IPS-20b (cell line): Measurements from ENCODE around the gene ARL4A.
A peak's percentile ranks its signal among the peaks of the same experiment; 100 is the strongest.
"Not testable (repeated sequence)": the region's sequence is repeated elsewhere in the genome, so short reads cannot be mapped to it uniquely, and the experiment has no call there.

Experiments
- H3K27ac ChIP-seq: one replicate; pipeline ENCODE4 v1.5.1; 2013; ENCODE audit warnings: low read length
- H3K27me3 ChIP-seq: 2 replicates; pipeline ENCODE4 v1.6.1; 2013; ENCODE audit warnings: mild to moderate bottlenecking, low read length, inconsistent platforms; ENCODE audit not compliant: insufficient read depth
- H3K36me3 ChIP-seq: 2 replicates; pipeline ENCODE4 v1.6.1; 2013; ENCODE audit warnings: low read depth, mild to moderate bottlenecking, inconsistent platforms, low read length, moderate library complexity; ENCODE audit not compliant: insufficient read depth
- H3K4me1 ChIP-seq: 2 replicates; pipeline ENCODE4 v1.6.1; 2013; ENCODE audit warnings: mild to moderate bottlenecking, control low read depth, inconsistent platforms, low read length, moderate library complexity; ENCODE audit not compliant: insufficient read depth
- H3K4me3 ChIP-seq: 2 replicates; pipeline ENCODE4 v1.5.1; 2013; ENCODE audit warnings: mild to moderate bottlenecking, low read length, inconsistent platforms
- H3K9ac ChIP-seq: 2 replicates; pipeline ENCODE4 v1.6.1; 2013; ENCODE audit warnings: low read depth, mild to moderate bottlenecking, inconsistent platforms, low read length, moderate library complexity
- H3K9me3 ChIP-seq: 2 replicates; pipeline ENCODE4 v1.6.1; 2013; ENCODE audit warnings: mild to moderate bottlenecking, low read depth, low read length, inconsistent platforms; ENCODE audit not compliant: insufficient read depth

ARL4A gene

GRCh38 chr7:12686891-12687717 lies at the start of gene ARL4A:
TSS of gene ARL4A (plus strand) at chr7:12687633. CDS start at chr7:12688255, 622 bp downstream.
- H3K4me3 ChIP-seq = peak within 1 kb of the TSS; percentile 89
- no peak within 1 kb of the TSS for H3K27ac ChIP-seq
- H3K9ac ChIP-seq = peak within 1 kb of the TSS; percentile 84

GRCh38 chr7:12637819-12638592 lies 49.4 kb upstream of the ARL4A start:
- Histone ChIP-seq H3K36me3 (no peaks in the 10 kb centered on the region), H3K4me1 (no peaks in the 10 kb centered on the region), H3K27ac (no peak overlapping the region), H3K27me3 (no peaks in the 10 kb centered on the region), H3K9me3 (no peaks in the 10 kb centered on the region), H3K4me3 (no peak overlapping the region), H3K9ac (no peak overlapping the region)

More at GRCh38 chr7:12686891-12687717, at the start of gene ARL4A:
- no peaks in the 10 kb centered on the region for H3K9me3 ChIP-seq
- H3K27me3 ChIP-seq = no peaks in the 10 kb centered on the region
- H3K4me1 ChIP-seq = peaks cover 18% of the 10 kb centered on the region; the same call in 1 of the 2 replicates
- H3K36me3 ChIP-seq = no peaks in the 10 kb centered on the region

GRCh38 chr7:12638851-12639456 lies 48.5 kb upstream of the ARL4A start:
- no peak overlapping the region for H3K4me3 ChIP-seq
- H3K9me3 ChIP-seq = no peaks in the 10 kb centered on the region
- H3K4me1 ChIP-seq = no peaks in the 10 kb centered on the region
- H3K27me3 ChIP-seq = no peaks in the 10 kb centered on the region
- no peak overlapping the region for H3K27ac ChIP-seq
- no peak overlapping the region for H3K9ac ChIP-seq
- H3K36me3 ChIP-seq = no peaks in the 10 kb centered on the region

- no peaks in the 10 kb centered on the region for H3K4me1 ChIP-seq
- H3K9ac ChIP-seq = no peak overlapping the region
- H3K27ac ChIP-seq = no peak overlapping the region
- no peaks in the 10 kb centered on the region for H3K9me3 ChIP-seq
- no peaks in the 10 kb centered on the region for H3K36me3 ChIP-seq
- no peak overlapping the region for H3K4me3 ChIP-seq
- H3K27me3 ChIP-seq = no peaks in the 10 kb centered on the region
Measured at GRCh38 chr7:12640299-12641096, 46.9 kb upstream of the ARL4A start.

- Histone ChIP-seq H3K9me3 (no peaks in the 10 kb centered on the region), H3K27ac (no peak overlapping the region), H3K27me3 (no peaks in the 10 kb centered on the region), H3K4me3 (no peak overlapping the region), H3K9ac (no peak overlapping the region), H3K4me1 (peaks cover 5% of the 10 kb centered on the region; the same call in 1 of the 2 replicates), H3K36me3 (no peaks in the 10 kb centered on the region)
Measured at GRCh38 chr7:12641196-12641595, 46.2 kb upstream of the ARL4A start.

GRCh38 chr7:12642508-12642907 lies 44.9 kb upstream of the ARL4A start:
- Histone ChIP-seq H3K9ac (no peak overlapping the region), H3K4me3 (no peak overlapping the region), H3K36me3 (no peaks in the 10 kb centered on the region), H3K4me1 (peaks cover 16% of the 10 kb centered on the region; the same call in 1 of the 2 replicates), H3K27me3 (no peaks in the 10 kb centered on the region), H3K9me3 (no peaks in the 10 kb centered on the region), H3K27ac (no peak overlapping the region)

GRCh38 chr7:12643001-12643643 lies 44.3 kb upstream of the ARL4A start:
- Histone ChIP-seq H3K9me3 (no peaks in the 10 kb centered on the region), H3K27ac (no peak overlapping the region), H3K9ac (no peak overlapping the region), H3K4me3 (no peak overlapping the region), H3K27me3 (no peaks in the 10 kb centered on the region), H3K36me3 (no peaks in the 10 kb centered on the region), H3K4me1 (peaks cover 20% of the 10 kb centered on the region; the same call in 1 of the 2 replicates)

- Histone ChIP-seq H3K4me1 (peaks cover 21% of the 10 kb centered on the region; the same call in 1 of the 2 replicates), H3K36me3 (no peaks in the 10 kb centered on the region), H3K4me3 (no peak overlapping the region), H3K27me3 (no peaks in the 10 kb centered on the region), H3K9me3 (no peaks in the 10 kb centered on the region), H3K9ac (no peak overlapping the region), H3K27ac (no peak overlapping the region)
Measured at GRCh38 chr7:12643644-12644043, 43.8 kb upstream of the ARL4A start.

- not testable (repeated sequence) for H3K27me3 ChIP-seq, H3K9me3 ChIP-seq, H3K4me3 ChIP-seq, H3K27ac ChIP-seq, H3K9ac ChIP-seq, H3K36me3 ChIP-seq
- peaks cover 32% of the 10 kb centered on the region for H3K4me1 ChIP-seq
Measured at GRCh38 chr7:12645212-12645611, 42.2 kb upstream of the ARL4A start.

GRCh38 chr7:12646139-12646538 lies 41.3 kb upstream of the ARL4A start:
- no peaks in the 10 kb centered on the region for H3K9me3 ChIP-seq
- peaks cover 32% of the 10 kb centered on the region for H3K4me1 ChIP-seq
- no peak overlapping the region for H3K4me3 ChIP-seq
- H3K27me3 ChIP-seq = no peaks in the 10 kb centered on the region
- H3K36me3 ChIP-seq = no peaks in the 10 kb centered on the region
- H3K9ac ChIP-seq = no peak overlapping the region
- peak overlapping the region; percentile 54 for H3K27ac ChIP-seq
